SK-N-MC (cell line): ENCODE measurements around the gene NECAB2.

Experiments used
- EZH2 ChIP-seq: fragments of 200-600 bp; sonication (generic); IDR thresholded peaks from one replicate; pipeline ENCODE4 v1.6.1; 2017; ENCODE audit warnings: antibody characterized with exemption
- POLR2AphosphoS5 ChIP-seq: IDR thresholded peaks from 2 replicates; pipeline ENCODE4 v1.6.1; 2012; ENCODE audit warnings: mild to moderate bottlenecking, low read depth, low read length, borderline replicate concordance

DNA sequence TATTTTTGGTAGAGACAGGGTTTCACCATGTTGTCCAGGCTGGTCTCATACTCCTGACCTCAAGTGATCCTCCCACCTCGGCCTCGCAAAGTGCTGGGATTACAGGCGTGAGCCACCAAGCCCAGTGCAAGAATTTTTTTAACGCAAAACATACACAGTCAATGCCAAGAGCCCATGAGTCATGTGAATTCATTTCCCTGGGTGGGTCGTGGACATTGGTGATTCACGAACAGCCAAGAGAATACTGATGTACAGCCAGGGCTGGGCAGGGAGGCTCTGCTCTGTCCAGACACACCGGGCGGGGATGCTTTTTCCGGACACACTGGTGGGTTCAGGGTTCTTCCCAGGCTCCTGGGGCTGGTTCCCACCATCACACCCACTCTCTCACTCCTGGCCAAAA, 56.8 kb downstream of the NECAB2 start:
- TF ChIP-seq EZH2 (no peak), POLR2AphosphoS5 (no peak)
